ENCODE results near the gene SNX27.
A peak's percentile ranks its signal among the peaks of the same experiment; 100 is the strongest.

SNX27 gene

GRCh38 chr1:151583796-151584195 is 28.1 kb upstream of the SNX27 start:
- no peak for TF ChIP-seq CTCF (conservative IDR thresholded peaks at IDR 0.05; ENCODE audit: low read length)
- no peak for DNase-seq (ENCODE audit: low read depth)
- no peak overlapping the region for H3K4me3 ChIP-seq (ENCODE audit: low read length)

GRCh38 chr1:151584278-151584677 is 27.6 kb upstream of the SNX27 start:
- H3K4me3 ChIP-seq (ENCODE audit: low read length), result no peak overlapping the region
- no peak for DNase-seq (ENCODE audit: low read depth)
- no peak for TF ChIP-seq CTCF (conservative IDR thresholded peaks at IDR 0.05; ENCODE audit: low read length)

GRCh38 chr1:151584780-151585179 is 27.1 kb upstream of the SNX27 start:
- DNase-seq (ENCODE audit: low read depth), result no peak
- no peak overlapping the region for H3K4me3 ChIP-seq (ENCODE audit: low read length)
- no peak for TF ChIP-seq CTCF (conservative IDR thresholded peaks at IDR 0.05; ENCODE audit: low read length)

GRCh38 chr1:151585622-151586021 is 26.2 kb upstream of the SNX27 start:
- no peak overlapping the region for H3K4me3 ChIP-seq (ENCODE audit: low read length)
- peak; percentile 54 for DNase-seq (ENCODE audit: low read depth)
- no peak for TF ChIP-seq CTCF (conservative IDR thresholded peaks at IDR 0.05; ENCODE audit: low read length)

DNA sequence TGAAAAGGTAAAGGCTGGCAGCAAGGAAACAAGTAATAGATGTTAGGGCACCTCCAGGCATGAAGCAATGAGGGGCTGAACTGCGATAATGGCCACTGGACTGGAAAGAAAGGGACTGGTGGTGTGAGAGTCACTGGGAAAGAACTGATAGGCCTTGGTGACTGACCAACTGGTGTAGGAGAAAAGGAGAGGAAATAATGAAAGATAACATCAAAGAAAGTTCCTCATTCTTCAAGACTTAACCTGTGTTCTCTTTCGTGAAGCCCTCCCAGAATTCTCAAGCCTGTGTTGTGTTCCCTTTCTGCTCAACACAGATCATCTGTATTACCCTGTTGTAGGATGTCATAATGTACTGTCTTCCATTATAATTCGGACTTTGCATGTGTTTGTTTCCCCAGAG is 20.9 kb upstream of the SNX27 start:
- H3K4me3 ChIP-seq (ENCODE audit: low read length), result no peak overlapping the region
- no peak for TF ChIP-seq CTCF (conservative IDR thresholded peaks at IDR 0.05; ENCODE audit: low read length)
- no peak for DNase-seq (ENCODE audit: low read depth)

DNA sequence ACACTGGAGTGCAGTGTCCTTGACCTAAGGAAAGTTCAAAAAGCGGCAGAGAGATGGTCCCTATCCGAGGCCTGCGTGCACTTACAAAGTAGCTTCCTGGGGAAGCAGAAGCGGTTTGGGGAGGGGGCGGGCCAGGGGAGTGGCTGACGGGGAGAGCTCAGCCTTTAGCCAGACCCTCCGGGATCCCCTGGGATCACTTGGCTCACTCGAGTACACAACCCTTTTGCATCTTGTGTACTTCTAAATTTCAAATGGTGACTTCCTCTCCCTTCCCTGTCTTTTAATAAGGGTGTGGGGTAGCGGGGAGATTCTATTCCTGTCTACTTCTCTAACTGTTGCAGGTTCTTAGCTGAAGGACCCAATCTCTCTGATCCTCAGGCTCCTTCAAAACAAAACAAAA is 18.1 kb upstream of the SNX27 start:
- H3K4me3 ChIP-seq (ENCODE audit: low read length), result no peak overlapping the region
- TF ChIP-seq CTCF (conservative IDR thresholded peaks at IDR 0.05; ENCODE audit: low read length), result no peak
- DNase-seq (ENCODE audit: low read depth), result no peak

DNA sequence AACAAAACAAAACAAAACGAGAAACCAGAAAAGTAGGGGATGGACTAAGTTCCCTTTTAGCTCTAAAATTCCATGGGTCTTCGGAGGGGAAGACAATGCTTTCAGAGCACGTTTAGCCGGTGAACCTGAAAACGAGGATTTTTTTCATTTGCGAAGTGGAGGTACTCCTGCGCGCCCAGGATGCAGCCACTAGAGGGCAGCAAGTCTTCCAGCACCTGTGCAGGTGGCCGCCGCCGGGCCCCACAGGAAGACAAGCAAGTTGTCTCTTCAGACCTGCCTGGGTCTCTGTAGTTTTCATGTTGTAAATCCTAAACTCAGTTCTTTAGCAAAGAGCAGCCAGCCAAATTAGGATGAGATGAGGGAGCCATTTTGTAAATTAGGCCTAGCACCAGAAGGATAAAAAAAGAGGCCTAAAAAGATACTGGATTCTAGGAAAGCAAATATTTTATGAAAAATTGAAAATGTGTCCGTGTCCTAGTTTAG is 17.7 kb upstream of the SNX27 start:
- no peak overlapping the region for H3K4me3 ChIP-seq (ENCODE audit: low read length)
- TF ChIP-seq CTCF (conservative IDR thresholded peaks at IDR 0.05; ENCODE audit: low read length), result peak; percentile 88
- DNase-seq (ENCODE audit: low read depth), result peak; percentile 30

Data from AG10803 (cell line).